H9 (cell line): ENCODE results near the gene SEC14L5. TPM values are rescaled to one million over a fixed set of nuclear protein-coding genes. Genes with fewer than 3 reads are reported as not detected.

ENCODE experiments used
- DNase-seq: peaks from one replicate; pipeline ENCODE4 v3.0.0-alpha.2; 2017
- H2AFZ ChIP-seq: one replicate; pipeline ENCODE4 v1.6.1; 2013; ENCODE audit warnings: mild to moderate bottlenecking, low read length, control low read depth, moderate library complexity
- H2AK5ac ChIP-seq: 2 replicates; pipeline ENCODE4 v1.6.1; 2013; ENCODE audit warnings: low read length, control low read depth, mixed read lengths; ENCODE audit not compliant: insufficient read length
- H2BK120ac ChIP-seq: one replicate; pipeline ENCODE4 v1.6.1; 2013; ENCODE audit warnings: low read depth, mild to moderate bottlenecking, low read length, control low read depth, inconsistent platforms; ENCODE audit not compliant: poor library complexity, severe bottlenecking
- H2BK12ac ChIP-seq: 2 replicates; pipeline ENCODE4 v1.6.1; 2013; ENCODE audit warnings: low read length, control low read depth, mixed read lengths, low read depth; ENCODE audit not compliant: insufficient read length
- H2BK15ac ChIP-seq: 2 replicates; pipeline ENCODE4 v1.6.1; 2013; ENCODE audit warnings: low read depth, low read length, control low read depth
- H2BK20ac ChIP-seq: one replicate; pipeline ENCODE4 v1.6.1; 2013; ENCODE audit warnings: low read depth, mild to moderate bottlenecking, low read length, control low read depth, inconsistent platforms; ENCODE audit not compliant: poor library complexity, severe bottlenecking
- H2BK5ac ChIP-seq: 2 replicates; pipeline ENCODE4 v1.6.1; 2013; ENCODE audit warnings: low read length, control low read depth, mixed read lengths; ENCODE audit not compliant: insufficient read length
- H3K14ac ChIP-seq: 2 replicates; pipeline ENCODE4 v1.6.1; 2013; ENCODE audit warnings: low read length, control low read depth; ENCODE audit not compliant: insufficient read depth
- H3K18ac ChIP-seq: 2 replicates; pipeline ENCODE4 v1.6.1; 2013; ENCODE audit warnings: low read depth, mild to moderate bottlenecking, mixed read lengths, low read length, control low read depth; ENCODE audit not compliant: insufficient read length
- H3K23ac ChIP-seq: 2 replicates; pipeline ENCODE4 v1.6.1; 2013; ENCODE audit warnings: low read length, control low read depth, mixed read lengths, low read depth; ENCODE audit not compliant: insufficient read length
- H3K23me2 ChIP-seq: 2 replicates; pipeline ENCODE4 v1.6.1; 2013; ENCODE audit warnings: low read depth, mild to moderate bottlenecking, mixed read lengths, low read length, control low read depth; ENCODE audit not compliant: insufficient read length, poor library complexity, severe bottlenecking
- H3K27ac ChIP-seq: 2 replicates; pipeline ENCODE4 v1.5.1; 2013; ENCODE audit warnings: low read length, control low read depth, mixed read lengths, low read depth; ENCODE audit not compliant: insufficient read length
- H3K27me3 ChIP-seq: 2 replicates; pipeline ENCODE4 v1.6.1; 2013; ENCODE audit warnings: low read length, control low read depth, inconsistent platforms; ENCODE audit not compliant: insufficient read depth
- H3K4ac ChIP-seq: 2 replicates; pipeline ENCODE4 v1.6.1; 2013; ENCODE audit warnings: low read depth, mild to moderate bottlenecking, control low read depth, inconsistent platforms, low read length, moderate library complexity
- H3K4me1 ChIP-seq: 2 replicates; pipeline ENCODE4 v1.6.1; 2013; ENCODE audit warnings: low read length, control low read depth, inconsistent platforms; ENCODE audit not compliant: insufficient read depth
- H3K4me2 ChIP-seq: 2 replicates; pipeline ENCODE4 v1.6.1; 2013; ENCODE audit warnings: low read length, control low read depth, mixed read lengths; ENCODE audit not compliant: insufficient read length, insufficient read depth
- H3K56ac ChIP-seq: 2 replicates; pipeline ENCODE4 v1.6.1; 2013; ENCODE audit warnings: low read depth, mild to moderate bottlenecking, mixed read lengths, low read length, control low read depth; ENCODE audit not compliant: insufficient read length
- H3K79me1 ChIP-seq: 2 replicates; pipeline ENCODE4 v1.6.1; 2013; ENCODE audit warnings: low read depth, mild to moderate bottlenecking, moderate library complexity, low read length, control low read depth, inconsistent platforms; ENCODE audit not compliant: insufficient read depth, poor library complexity, severe bottlenecking
- H3K79me2 ChIP-seq: 2 replicates; pipeline ENCODE4 v1.6.1; 2013; ENCODE audit warnings: low read length, control low read depth, inconsistent platforms; ENCODE audit not compliant: insufficient read depth
- H3K9ac ChIP-seq: 2 replicates; pipeline ENCODE4 v1.6.1; 2013; ENCODE audit warnings: low read length, control low read depth, mixed read lengths; ENCODE audit not compliant: insufficient read length; ENCODE audit errors: extremely low read depth
- H3K9me3 ChIP-seq: one replicate; pipeline ENCODE4 v1.6.1; 2013; ENCODE audit warnings: low read depth, low read length, inconsistent platforms; ENCODE audit not compliant: control insufficient read depth
- H3T11ph ChIP-seq: one replicate; pipeline ENCODE4 v1.6.1; 2013; ENCODE audit warnings: mild to moderate bottlenecking, low read length, control low read depth, inconsistent platforms
- H4K20me1 ChIP-seq: one replicate; pipeline ENCODE4 v1.6.1; 2013; ENCODE audit not compliant: control insufficient read depth, insufficient read length, insufficient read depth
- H4K5ac ChIP-seq: 2 replicates; pipeline ENCODE4 v1.6.1; 2013; ENCODE audit warnings: low read depth, mild to moderate bottlenecking, mixed read lengths, low read length, control low read depth; ENCODE audit not compliant: insufficient read length
- H4K8ac ChIP-seq: replicated peaks from 2 replicates; pipeline ENCODE4 v1.6.1; 2013; ENCODE audit warnings: low read length, control low read depth, mixed read lengths, low read depth; ENCODE audit not compliant: insufficient read length
- H4K91ac ChIP-seq: 2 replicates; pipeline ENCODE4 v1.6.1; 2013; ENCODE audit warnings: low read depth, mild to moderate bottlenecking, moderate library complexity, mixed read lengths, low read length, control low read depth; ENCODE audit not compliant: insufficient read length
- H3K27ac Mint-ChIP-seq, 3 experiments: 2 replicates in 2 of 3; 3 replicates in 1 of 3; pipeline ENCODE4 v1.8.0; 2020 to 2021; ENCODE audit warnings: mixed read lengths in 3 of 3, mild to moderate bottlenecking in 1 of 3, moderate library complexity in 1 of 3
- H3K27me3 Mint-ChIP-seq: 2 replicates; pipeline ENCODE4 v1.8.0; 2021; ENCODE audit warnings: low read depth, mild to moderate bottlenecking, moderate library complexity, mixed read lengths
- H3K36me3 Mint-ChIP-seq, 3 experiments: 2 replicates in 2 of 3; 3 replicates in 1 of 3; pipeline ENCODE4 v1.8.0; 2020 to 2021; ENCODE audit warnings: low read depth in 3 of 3, mixed read lengths in 3 of 3; ENCODE audit not compliant: insufficient read depth in 1 of 3
- H3K4me1 Mint-ChIP-seq, 2 experiments: 2 replicates each; pipeline ENCODE4 v1.8.0; 2020; ENCODE audit warnings: mixed read lengths in 2 of 2
- H3K4me3 Mint-ChIP-seq, 2 experiments: 2 replicates in 1 of 2; 3 replicates in 1 of 2; pipeline ENCODE4 v1.8.0; 2020 to 2021; ENCODE audit warnings: mild to moderate bottlenecking in 2 of 2, mixed read lengths in 2 of 2, moderate library complexity in 1 of 2
- H3K9me3 Mint-ChIP-seq, 2 experiments: 2 replicates in 1 of 2; 3 replicates in 1 of 2; pipeline ENCODE4 v1.8.0; 2020; ENCODE audit warnings: mild to moderate bottlenecking in 2 of 2, mixed read lengths in 2 of 2, moderate library complexity in 1 of 2
- CTCF ChIP-seq: fragments of 200-600 bp; sonication (generic); conservative IDR thresholded peaks from 3 replicates; pipeline ENCODE4 v1.8.0; 2021; ENCODE audit warnings: antibody characterized with exemption, mild to moderate bottlenecking
- WGBS: extraction: QIAGEN DNeasy Blood & Tissue Kit; methylation state at CpG from one replicate; pipeline ENCODE4 v1.1.7; 2013; ENCODE audit warnings: missing lambda C conversion rate, low lambda C conversion rate, mixed read lengths; ENCODE audit not compliant: insufficient read length; ENCODE audit errors: extremely low coverage; 5-methylcytosine and 5-hydroxymethylcytosine counted together
- total RNA-seq: library from RNA; stranded (reverse); gene quantifications from 2 replicates; pipeline ENCODE4 v1.2.1, GENCODE V29; 2021

SEC14L5 gene
- total RNA-seq, 1 experiment from 2014 or later, result 4.1 TPM

- H3K4me3 Mint-ChIP-seq, result no peak overlapping the region
- no peak for TF ChIP-seq CTCF
Measured at GRCh38 chr16:5030251-5030870, 72.2 kb downstream of the SEC14L5 start.

More at GRCh38 chr16:5030251-5030870, 72.2 kb downstream of the SEC14L5 start:
- H3K23me2 ChIP-seq, result peaks cover 5% of the 10 kb centered on the region
- H2BK15ac ChIP-seq, result no peak overlapping the region
- H3K79me1 ChIP-seq, result no peaks in the 10 kb centered on the region
- 0 out of 2 replicates have a peak, but pooled peaks cover 3% of the 10 kb centered on the region for H3K4me1 ChIP-seq
- peaks cover 13 to 14% of the 10 kb centered on the region in 2 experiments for H3K4me1 Mint-ChIP-seq
- no peak overlapping the region for H2BK20ac ChIP-seq
- H3K4ac ChIP-seq, result no peak overlapping the region
- H3K27ac ChIP-seq, result no peak overlapping the region
- no peaks in the 10 kb centered on the region for H3K9me3 ChIP-seq
- H3K9ac ChIP-seq, result no peak overlapping the region
- H3K79me2 ChIP-seq, result no peaks in the 10 kb centered on the region
- no peaks in the 10 kb centered on the region for H3K27me3 ChIP-seq
- H3K56ac ChIP-seq, result no peak overlapping the region
- no CpG with 5 or more reads among the region's 12 CpGs for WGBS
- no peak overlapping the region for H4K8ac ChIP-seq
- H3K36me3 Mint-ChIP-seq, result no peaks in the 10 kb centered on the region; a peak in 1 of 7 replicates
- H2AFZ ChIP-seq, result no peak overlapping the region
- H2AK5ac ChIP-seq, result no peak overlapping the region
- no peak overlapping the region for H4K91ac ChIP-seq
- no peak for DNase-seq
- H3T11ph ChIP-seq, result no peak overlapping the region
- H3K14ac ChIP-seq, result no peak overlapping the region
- H4K20me1 ChIP-seq, result no peaks in the 10 kb centered on the region
- no peaks in the 10 kb centered on the region for H3K9me3 Mint-ChIP-seq
- no peak overlapping the region for H2BK12ac ChIP-seq
- no peak overlapping the region for H3K18ac ChIP-seq
- H2BK120ac ChIP-seq, result no peak overlapping the region
- H2BK5ac ChIP-seq, result no peak overlapping the region
- peaks cover 5% of the 10 kb centered on the region for H3K27me3 Mint-ChIP-seq
- no peak overlapping the region for H4K5ac ChIP-seq
- no peak overlapping the region for H3K27ac Mint-ChIP-seq
- no peak overlapping the region for H3K4me2 ChIP-seq
- no peak overlapping the region for H3K23ac ChIP-seq
